ENCODE measurements around the gene KLF11. TPM values are rescaled to one million over a fixed set of nuclear protein-coding genes. Genes with fewer than 3 reads are reported as not detected.

The KLF11 gene
- polyA plus RNA-seq, 1 experiment: 4.9 TPM

- Histone ChIP-seq H3K27me3 (ENCODE audit: control insufficient read depth, insufficient read depth, low read length) (peaks cover 14% of the 10 kb centered on the region), H3K9me3 (ENCODE audit: control insufficient read depth, insufficient read depth, low read length) (no peaks in the 10 kb centered on the region; the same call in 1 of the 2 replicates), H3K4me3 (ENCODE audit: low read depth, low read length) (no peak overlapping the region), H3K27ac (ENCODE audit: low read depth, low read length) (no peak overlapping the region)
- ChIA-PET POLR2A (no interaction called here), CTCF (interaction anchor here (0.9 to 3.8 kb wide), 3 partner anchors 252 to 369 kb away, joined by 3 to 25 read pairs (median 4); no protein-coding TSS in a partner anchor)
- TF ChIP-seq, protein P1, sequence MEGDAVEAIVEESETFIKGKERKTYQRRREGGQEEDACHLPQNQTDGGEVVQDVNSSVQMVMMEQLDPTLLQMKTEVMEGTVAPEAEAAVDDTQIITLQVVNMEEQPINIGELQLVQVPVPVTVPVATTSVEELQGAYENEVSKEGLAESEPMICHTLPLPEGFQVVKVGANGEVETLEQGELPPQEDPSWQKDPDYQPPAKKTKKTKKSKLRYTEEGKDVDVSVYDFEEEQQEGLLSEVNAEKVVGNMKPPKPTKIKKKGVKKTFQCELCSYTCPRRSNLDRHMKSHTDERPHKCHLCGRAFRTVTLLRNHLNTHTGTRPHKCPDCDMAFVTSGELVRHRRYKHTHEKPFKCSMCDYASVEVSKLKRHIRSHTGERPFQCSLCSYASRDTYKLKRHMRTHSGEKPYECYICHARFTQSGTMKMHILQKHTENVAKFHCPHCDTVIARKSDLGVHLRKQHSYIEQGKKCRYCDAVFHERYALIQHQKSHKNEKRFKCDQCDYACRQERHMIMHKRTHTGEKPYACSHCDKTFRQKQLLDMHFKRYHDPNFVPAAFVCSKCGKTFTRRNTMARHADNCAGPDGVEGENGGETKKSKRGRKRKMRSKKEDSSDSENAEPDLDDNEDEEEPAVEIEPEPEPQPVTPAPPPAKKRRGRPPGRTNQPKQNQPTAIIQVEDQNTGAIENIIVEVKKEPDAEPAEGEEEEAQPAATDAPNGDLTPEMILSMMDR (IDR thresholded peaks at IDR 0.05; ENCODE audit: low read depth, low read length): no peak
- no peak for DNase-seq (ENCODE audit: low read depth, low spot score)
Observed at GRCh38 chr2:10065773-10066055, 22.4 kb downstream of the KLF11 start.

DNA sequence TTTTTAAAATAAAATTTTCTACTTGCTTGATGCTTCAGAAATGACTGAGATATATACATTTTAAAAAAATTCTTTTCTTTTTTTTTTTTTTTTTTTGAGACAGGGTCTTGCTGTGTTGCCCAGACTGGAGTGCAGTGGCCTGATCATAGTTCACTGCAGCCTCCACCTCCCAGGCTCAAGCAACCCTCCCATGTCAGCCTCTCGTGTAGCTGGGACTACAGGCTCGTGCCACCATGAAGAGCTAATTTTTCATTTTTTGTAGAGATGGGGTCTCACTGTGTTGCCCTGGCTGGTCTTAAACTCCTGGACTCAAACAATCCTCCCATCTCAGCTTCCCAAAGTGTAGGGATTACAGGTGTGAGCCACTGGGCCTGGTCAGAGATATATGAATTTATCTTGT is 24.0 kb downstream of the KLF11 start:
- no peak overlapping the region for H3K27ac ChIP-seq (ENCODE audit: low read depth, low read length)
- ChIA-PET CTCF (interaction anchor here (0.6 to 3.8 kb wide), 3 partner anchors 10 to 368 kb away, joined by 3 to 25 read pairs (median 4); no protein-coding TSS in a partner anchor), POLR2A (no interaction called here)
- TF ChIP-seq, protein P1 (IDR thresholded peaks at IDR 0.05; ENCODE audit: low read depth, low read length): no peak
- peaks cover 7% of the 10 kb centered on the region for H3K27me3 ChIP-seq (ENCODE audit: control insufficient read depth, insufficient read depth, low read length)
- no peak for DNase-seq (ENCODE audit: low read depth, low spot score)
- H3K4me3 ChIP-seq (ENCODE audit: low read depth, low read length): no peak overlapping the region
- H3K9me3 ChIP-seq (ENCODE audit: control insufficient read depth, insufficient read depth, low read length): no peaks in the 10 kb centered on the region; the same call in 1 of the 2 replicates

DNA sequence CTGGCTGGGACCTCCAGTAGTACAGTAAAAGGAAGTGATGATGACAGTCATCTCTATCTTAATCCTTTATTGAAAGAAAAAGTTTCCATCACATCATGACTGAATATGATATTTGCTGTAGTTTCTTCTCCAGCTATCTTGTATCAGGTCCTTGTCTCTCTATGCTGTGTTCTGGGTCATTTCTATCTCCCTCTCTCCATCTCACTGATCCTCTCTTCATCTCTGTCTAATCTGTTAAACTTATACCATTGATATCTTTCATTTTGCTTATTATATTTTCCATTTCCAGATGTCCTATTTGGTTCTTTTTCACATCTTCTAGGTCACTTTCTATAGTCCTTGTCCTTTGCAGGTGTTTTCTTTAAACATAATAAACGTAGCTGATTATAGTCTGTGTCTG is 24.5 kb downstream of the KLF11 start:
- Histone ChIP-seq H3K4me3 (ENCODE audit: low read depth, low read length) (no peak overlapping the region), H3K27me3 (ENCODE audit: control insufficient read depth, insufficient read depth, low read length) (peaks cover 7% of the 10 kb centered on the region), H3K9me3 (ENCODE audit: control insufficient read depth, insufficient read depth, low read length) (no peaks in the 10 kb centered on the region; the same call in 1 of the 2 replicates), H3K27ac (ENCODE audit: low read depth, low read length) (no peak overlapping the region)
- CTCF ChIA-PET: interaction anchor here (0.6 to 3.8 kb wide), 4 partner anchors 59 to 367 kb away, joined by 3 to 25 read pairs (median 4); no protein-coding TSS in a partner anchor
- TF ChIP-seq, protein P1 (IDR thresholded peaks at IDR 0.05; ENCODE audit: low read depth, low read length): no peak
- no peak for DNase-seq (ENCODE audit: low read depth, low spot score)
- POLR2A ChIA-PET: no interaction called here

DNA sequence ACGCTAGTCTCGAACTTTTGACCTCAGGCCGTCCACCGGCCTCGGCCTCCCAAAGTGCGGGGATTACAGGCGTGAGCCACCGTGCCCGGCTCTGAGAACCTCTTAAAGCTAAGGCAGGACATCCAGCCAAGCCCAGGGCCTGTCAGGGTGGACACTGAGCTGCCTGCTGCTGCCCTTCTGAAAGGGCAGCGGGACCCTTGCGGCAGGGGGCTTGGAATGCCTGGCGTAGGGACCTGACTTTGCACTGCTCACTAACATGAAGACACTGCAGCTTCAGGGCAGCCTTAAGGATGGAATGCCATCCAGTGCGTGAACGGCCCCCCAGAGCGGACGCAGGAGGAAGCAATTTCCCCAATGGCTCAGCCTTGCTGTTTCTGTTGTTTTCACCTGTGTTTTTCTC is 27.8 kb downstream of the KLF11 start:
- DNase-seq (ENCODE audit: low read depth, low spot score): no peak
- H3K4me3 ChIP-seq (ENCODE audit: low read depth, low read length): no peak overlapping the region
- CTCF ChIA-PET: interaction anchor here (0.6 to 6.8 kb wide), 15 partner anchors 10 to 452 kb away, joined by 3 to 158 read pairs (median 17); no protein-coding TSS in a partner anchor
- no peaks in the 10 kb centered on the region; the same call in 1 of the 2 replicates for H3K9me3 ChIP-seq (ENCODE audit: control insufficient read depth, insufficient read depth, low read length)
- H3K27me3 ChIP-seq (ENCODE audit: control insufficient read depth, insufficient read depth, low read length): peaks cover 27% of the 10 kb centered on the region
- TF ChIP-seq, protein P1 (IDR thresholded peaks at IDR 0.05; ENCODE audit: low read depth, low read length): no peak
- H3K27ac ChIP-seq (ENCODE audit: low read depth, low read length): no peak overlapping the region
- POLR2A ChIA-PET: no interaction called here

DNA sequence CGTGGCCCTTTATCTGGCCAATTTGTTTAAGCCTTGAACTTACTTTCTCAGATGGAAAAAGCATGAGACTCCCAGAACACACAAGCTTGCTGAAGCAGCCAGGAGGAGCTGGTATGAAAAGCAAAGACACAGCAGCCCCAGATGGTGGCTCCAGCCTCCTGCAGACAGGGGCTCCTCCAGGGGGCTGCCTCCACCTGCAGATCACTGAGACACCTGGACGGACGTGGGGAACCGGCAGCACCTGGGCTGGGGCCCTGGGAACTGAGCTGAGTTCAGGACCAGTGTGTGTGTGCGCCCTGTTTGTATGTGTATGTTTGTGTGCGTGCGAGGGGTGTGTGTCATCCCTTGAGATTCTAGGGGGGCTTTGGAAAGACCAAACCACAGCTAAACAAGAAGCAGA is 28.2 kb downstream of the KLF11 start:
- POLR2A ChIA-PET: interaction anchor here (0.8 kb wide), 1 partner anchor 338 kb away, joined by 3 read pairs; no protein-coding TSS in a partner anchor
- H3K9me3 ChIP-seq (ENCODE audit: control insufficient read depth, insufficient read depth, low read length): no peaks in the 10 kb centered on the region
- no peak overlapping the region for H3K27ac ChIP-seq (ENCODE audit: low read depth, low read length)
- CTCF ChIA-PET: interaction anchor here (0.6 to 6.8 kb wide), 22 partner anchors 11 to 596 kb away, joined by 3 to 158 read pairs (median 9); no protein-coding TSS in a partner anchor
- peaks cover 28% of the 10 kb centered on the region for H3K27me3 ChIP-seq (ENCODE audit: control insufficient read depth, insufficient read depth, low read length)
- no peak overlapping the region for H3K4me3 ChIP-seq (ENCODE audit: low read depth, low read length)
- DNase-seq (ENCODE audit: low read depth, low spot score): no peak
- TF ChIP-seq, protein P1 (IDR thresholded peaks at IDR 0.05; ENCODE audit: low read depth, low read length): no peak

All from AG04450 (cell line).